Suppressor macrophage (primary cell): ENCODE data around the gene CRYGD.
"Not testable (repeated sequence)": the region's sequence is repeated elsewhere in the genome, so short reads cannot be mapped to it uniquely, and the experiment has no call there.

Experiments used
- DNase-seq, 4 experiments: peaks; one replicate each; pipeline ENCODE4 v3.0.0-alpha.2; 2020 to 2022
- total RNA-seq, 17 experiments: gene quantifications; one replicate each; lab custom pipeline; 2026; ENCODE audit warnings: mixed read lengths in 6 of 17, inconsistent platforms in 3 of 17; lab: John Stamatoyannopoulos, UW

The CRYGD gene
- 0 to 0.44 (median 0) reads per million in 17 experiments for total RNA-seq

DNA sequence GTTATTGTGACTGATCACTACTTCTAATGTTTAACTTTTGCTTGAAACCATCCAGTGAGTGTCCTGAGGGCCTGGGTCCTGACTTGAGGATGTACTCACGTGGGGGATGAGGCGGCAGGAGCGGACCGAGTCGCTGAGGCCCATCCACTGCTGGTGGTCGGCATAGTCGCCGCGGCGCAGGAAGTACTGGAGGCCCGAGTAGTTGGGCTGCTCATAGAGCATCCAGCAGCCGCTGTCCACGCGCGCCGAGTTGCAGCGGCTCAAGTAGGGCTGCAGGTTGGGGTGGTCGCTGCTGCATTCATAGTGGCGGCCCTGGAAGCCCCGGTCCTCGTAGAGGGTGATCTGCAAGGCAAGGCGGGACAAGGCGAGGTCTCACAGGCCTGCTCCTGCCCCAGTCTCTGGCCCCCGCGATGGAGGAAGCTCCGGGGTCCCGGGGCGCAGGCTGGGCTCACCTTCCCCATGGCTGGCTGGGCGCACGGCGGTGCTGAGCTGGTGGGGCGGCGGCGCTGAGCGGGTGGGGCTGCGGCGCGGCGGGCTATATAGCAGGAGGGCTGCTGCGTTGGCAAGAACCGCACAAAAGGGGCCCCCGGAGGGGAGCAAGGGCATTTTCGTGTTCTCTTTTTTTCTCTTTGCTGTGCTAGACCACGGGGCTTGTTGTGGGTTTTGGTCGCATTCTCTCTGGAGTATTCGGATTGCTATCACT is at the start of gene CRYGD:
CRYGD (minus strand) TSS at position 512 of the 703 bp plus-strand sequence; CDS start at position 461, 51 bp downstream.
- peak in 2 of 4 experiments; percentile 11 to 47 for DNase-seq

DNA sequence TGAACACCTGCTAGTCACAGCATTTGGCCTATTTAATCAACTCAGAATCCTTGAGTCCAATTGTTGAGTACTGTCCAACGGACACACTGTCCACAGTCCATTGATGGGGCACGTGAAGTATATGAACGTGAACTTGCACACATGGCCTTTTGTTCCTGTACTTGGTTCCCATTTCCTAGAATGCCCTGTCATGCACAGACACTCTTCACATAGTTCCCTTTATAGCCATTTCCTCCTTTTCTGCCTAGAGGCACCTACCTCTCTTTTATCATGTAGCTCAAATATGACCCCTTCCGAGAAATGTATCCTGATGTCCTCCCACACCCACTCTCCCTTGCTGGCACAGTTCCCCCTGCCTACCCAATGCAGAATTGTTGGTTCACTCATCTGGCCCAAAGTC is 47.8 kb upstream of the CRYGD start:
- DNase-seq = peak; percentile 74 to 93 (median 82)

DNA sequence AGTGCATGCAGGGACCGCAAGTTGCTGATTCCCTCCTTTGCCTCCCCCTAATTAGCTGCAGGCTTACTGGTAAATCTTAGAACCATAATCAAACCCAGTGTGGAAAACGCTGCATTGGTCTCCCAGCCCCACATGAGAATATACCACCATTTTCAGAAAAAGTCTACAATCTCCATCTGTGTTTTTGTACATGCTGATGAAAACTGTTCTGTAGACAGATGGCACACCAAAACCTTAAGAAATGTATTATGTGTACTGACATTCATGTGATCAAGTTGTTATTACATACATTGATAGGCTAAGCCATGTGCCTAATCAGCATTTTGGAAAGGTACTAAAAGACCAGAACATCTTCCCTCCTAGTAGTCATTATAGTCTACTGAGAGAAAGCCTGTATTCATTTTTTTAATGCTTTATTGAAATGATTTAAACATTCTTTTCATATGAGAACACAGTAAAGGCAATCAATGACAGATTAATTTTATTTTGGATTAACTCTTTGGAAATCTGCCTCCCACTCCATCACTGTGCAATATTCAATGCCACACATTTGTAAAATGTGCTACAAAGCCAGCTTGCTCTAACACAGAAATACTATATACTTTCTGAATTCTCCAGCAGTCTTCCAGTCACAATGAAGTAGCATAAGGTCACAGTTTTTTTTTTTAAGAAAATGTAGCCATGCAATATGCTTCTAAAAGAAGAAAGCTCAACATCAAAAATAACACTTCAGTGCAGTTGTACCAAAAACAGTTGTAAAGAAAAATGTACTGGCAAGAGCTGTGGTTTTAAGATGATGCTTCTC is 40.8 kb upstream of the CRYGD start:
- no peak for DNase-seq

DNA sequence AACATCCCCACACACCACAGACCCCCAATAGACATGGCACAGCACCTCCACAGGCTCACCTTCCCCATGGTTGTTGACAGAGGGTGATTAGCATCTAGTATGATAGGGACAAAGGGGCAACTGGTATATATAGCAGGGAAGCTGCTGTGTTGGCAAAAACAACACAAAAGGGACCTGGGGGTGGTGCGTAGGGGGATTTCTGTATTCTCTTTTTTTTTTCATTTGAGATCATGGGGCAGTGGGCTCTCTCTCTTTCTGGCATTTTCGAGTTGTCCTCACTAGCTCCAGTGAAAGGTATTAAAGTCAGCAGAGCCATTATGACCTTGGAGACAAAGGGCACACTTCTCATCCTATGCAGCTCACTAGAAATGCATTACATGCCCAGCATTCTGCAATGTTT is 39.2 kb upstream of the CRYGD start, which contains the start of gene CRYGA:
CRYGA (minus strand) TSS at position 101 of the 400 bp plus-strand sequence; CDS start at position 68, 33 bp downstream.
- no peak for DNase-seq

DNA sequence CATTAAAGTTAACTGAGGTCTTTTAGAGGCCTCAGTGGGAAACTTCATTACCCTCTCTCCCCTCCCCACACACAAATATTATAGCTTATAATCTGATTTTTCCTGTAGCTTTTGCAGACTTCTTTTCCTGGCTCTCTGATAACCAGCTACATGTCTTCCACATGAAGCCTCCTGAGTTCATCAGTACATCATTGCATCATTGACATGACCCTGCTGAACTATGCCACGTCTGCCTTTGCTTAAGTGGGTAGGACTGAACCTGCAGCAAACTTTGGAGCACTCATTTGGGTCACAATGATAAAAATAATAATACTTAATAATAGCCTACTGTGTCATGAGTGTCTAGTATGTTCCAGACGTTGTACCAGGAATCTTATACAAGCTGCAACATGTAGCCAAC is 32.1 kb upstream of the CRYGD start:
- DNase-seq = no peak

DNA sequence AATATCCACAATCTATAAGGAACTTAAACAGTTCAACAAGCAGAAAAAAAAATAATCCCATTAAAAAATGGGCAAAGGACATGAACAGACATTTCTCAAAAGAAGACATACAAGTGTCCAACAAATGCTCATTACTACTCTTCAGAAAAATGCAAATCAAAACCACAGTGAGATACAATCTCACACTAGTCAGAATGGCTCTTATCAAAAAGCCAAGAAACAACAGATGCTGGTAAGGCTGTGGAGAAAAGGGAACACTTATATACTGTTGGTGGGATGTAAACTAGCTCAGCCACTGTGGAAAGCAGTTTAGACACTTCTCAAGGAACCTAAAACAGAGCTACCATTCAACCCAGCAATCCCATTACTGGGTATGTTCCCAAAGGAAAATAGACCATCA is 28.8 kb upstream of the CRYGD start:
- DNase-seq = no peak

DNA sequence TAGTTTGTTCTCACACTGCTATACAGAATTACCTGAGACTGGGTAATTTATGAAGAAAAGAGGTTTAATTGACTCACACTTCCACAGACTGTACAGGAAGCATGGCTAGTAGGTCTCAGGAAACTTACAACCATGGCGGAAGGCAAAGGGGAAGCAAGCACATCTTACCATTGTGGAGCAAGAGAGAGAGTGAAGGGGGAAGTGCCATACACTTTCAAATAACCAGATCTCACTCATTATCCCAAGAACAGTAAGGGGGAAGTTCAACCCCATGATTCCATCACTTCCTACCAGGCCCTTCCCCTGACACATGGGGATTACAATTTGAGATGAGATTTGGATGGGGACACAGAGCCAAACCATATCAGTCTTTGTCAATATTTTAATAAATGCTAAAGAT is 26.6 kb upstream of the CRYGD start:
- DNase-seq = peak; percentile 49 to 74 (median 60)

DNA sequence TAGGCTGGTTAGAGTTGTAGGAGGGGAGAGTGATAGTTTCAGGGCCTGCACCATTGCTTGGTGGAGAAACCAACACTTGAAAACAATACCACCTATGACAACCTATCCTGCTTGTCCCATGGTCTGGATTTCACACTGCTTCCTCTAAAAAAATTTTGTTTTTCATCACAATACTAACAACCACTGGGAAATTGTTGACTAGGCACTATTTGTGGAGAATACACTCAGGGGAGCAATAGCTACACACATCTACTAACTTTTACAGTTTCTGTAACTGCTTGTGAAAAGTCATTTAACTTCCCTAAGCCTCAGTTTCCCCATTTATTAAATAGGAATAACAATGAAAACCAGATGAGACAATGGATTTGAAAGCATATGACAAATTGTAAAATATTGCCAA is 25.8 kb upstream of the CRYGD start:
- no peak for DNase-seq

DNA sequence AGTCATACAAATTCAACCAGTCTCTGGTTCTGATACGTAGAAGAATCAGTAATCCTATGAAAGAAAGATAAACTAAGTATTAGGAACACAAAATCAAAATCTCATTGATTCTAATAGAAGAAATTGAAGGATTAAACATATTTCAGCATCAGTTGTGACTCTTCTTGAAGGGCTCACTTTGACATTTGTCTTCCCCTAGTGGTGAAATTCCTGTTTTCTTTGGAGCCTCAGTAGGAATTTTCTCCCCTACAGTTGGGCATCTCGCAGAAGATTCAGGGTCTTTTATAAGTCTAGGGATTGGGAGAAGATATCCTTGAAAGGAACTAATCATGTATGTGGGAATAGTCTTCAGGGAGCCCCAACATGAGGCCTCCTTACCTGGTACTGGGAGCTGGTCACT is 24.5 kb upstream of the CRYGD start:
- DNase-seq = no peak

DNA sequence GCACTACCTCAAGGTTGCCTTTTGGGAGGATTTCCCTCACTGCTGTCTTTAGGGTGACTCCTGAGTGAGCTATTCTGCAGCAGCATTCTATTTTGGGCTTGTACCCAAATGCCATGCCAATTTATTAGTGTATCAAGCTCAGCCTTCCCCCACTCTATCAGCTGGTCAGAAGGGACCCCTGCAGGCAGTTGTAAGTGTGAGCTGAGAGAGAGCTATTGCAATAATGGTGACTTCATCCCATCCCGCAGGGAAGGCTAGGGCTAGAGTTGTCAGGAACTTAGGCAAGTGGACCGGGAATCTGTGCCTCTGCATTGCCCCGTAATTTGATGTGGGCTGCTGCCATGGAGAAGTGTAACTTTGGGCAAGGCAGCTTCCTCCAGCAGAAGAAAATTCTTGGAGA is 23.4 kb upstream of the CRYGD start:
- no peak for DNase-seq

DNA sequence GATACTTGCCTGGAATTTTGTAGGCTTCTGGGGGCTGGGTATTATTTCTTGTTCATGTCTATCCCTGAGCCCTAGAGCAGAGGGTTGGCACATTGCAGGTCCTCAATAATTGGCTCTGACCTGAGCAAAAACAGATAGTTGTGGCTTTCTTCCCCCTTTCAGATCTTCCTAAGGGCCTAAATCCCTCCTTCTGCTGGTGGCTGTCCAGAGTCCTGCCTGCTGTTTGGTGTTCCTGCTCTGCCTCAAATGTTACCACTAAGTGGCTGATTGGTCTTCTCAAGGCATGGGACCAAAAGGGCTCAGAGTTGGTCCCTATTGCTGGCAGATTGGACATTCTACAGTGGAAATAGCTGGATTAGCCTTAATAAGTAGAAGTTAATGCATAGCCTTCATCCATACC is 22.7 kb upstream of the CRYGD start:
- DNase-seq = no peak

DNA sequence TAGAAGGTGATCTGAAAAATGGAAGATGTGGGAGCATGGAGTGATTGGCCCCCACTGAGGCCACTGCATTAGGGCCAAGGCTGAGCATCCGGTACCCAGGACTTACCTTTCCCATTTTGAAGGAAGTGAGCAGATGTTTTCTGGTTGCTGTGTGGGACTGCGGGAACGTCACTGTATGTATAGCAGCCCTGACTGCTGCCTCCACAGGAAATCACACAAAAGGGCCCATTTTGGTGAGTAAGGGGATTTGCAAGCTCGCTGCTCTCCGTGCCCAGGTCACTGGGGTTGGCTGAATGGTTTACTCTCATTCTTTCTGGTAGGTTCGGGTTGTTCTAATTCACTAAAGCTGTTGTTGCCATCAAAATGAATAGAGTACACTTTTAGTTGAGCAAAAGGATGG is 21.7 kb upstream of the CRYGD start, which contains the start of gene CRYGB:
CRYGB (minus strand) TSS at position 153 of the 400 bp plus-strand sequence; CDS start at position 115, 38 bp downstream.
- no peak for DNase-seq

DNA sequence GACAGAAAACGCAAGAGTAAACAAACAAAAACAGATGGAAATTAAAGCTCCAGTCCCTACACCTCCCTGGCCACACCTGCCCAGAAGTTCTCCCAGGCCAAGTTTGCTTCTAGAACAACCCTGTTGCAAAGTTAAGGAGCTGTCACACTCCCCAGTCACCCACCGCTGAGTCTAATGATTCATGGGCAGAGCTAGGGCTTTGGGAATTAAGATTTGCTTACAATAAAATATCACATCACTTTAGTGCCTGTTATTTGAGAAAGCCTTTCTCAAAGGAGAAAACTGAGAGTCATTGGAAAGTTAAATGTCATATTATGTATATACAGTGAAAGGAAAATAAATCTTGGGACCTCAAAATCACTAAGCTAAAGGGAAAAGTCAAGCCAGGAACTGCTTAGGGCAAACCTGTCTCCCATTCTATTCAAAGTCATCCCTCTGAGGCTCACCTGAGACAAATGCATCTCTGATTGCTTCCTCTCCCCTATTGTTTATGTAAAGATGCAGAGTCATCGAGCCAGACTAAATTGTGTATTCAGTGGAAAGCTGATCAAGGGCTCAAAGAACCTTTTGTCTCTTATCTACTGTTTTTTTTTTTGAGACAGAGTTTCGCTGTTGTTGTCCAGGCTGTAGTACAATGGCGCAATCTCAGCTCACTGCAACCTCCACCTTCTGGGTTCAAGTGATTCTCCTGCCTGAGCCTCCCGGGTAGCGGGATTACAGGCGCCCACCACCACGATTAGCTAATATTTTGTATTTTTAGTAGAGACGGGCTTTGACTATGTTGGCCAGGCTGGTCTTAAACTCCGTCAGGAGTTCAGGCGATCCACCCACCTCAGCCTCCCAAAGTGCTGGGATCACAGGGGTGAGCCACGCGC is 18.8 kb upstream of the CRYGD start:
- DNase-seq = no peak

DNA sequence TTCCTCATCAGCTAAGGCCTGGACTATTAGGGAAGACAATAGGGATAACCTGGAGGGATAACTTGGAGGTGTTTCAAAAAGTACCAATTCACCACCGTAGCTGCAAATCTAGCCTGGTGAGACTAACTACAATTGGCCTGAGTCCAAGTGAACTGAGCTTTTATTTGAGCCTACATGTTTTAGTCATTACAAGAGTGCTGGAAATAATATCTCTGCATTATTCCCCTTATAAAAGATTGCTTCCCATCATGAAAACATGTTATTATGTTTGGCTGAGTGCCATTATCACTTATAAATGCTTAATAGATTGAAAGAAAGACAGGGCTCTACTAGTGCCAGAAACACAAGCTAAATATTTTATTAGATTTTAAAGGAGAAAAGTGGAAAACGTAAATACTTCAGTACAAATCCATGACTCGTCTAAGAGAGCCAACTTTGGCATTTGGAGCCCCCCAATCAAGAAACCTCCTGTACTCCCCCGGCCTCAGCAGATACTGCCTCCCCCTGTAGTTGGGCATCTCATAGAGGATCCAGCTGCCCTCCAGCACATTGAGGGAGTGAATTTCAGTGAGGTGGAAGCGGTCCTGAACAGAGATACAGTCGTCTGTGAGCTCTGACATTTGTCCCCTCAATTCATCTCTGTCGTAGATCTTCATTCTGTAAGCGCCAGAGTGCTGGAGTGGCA is 18.1 kb upstream of the CRYGD start:
- no peak for DNase-seq

DNA sequence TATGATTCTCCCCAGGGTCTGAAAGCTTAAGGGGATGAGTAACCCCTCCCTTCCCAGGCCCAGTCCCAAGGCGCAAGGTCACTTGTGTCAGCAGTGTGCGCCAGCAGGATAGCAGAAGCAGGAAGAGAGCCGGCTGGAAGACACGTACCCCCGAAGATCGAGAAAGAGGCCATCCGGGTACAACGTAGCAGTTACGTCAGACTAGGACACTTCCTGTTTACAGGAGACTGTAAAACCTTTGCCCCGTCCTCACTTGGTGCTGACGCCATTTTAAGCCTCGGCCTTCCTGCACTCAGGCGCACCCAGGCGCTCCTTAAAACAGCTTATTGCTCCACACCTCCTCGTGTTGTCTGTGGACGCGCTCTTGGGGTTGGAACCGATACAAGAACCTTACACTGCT is 15.1 kb upstream of the CRYGD start:
- DNase-seq = no peak

DNA sequence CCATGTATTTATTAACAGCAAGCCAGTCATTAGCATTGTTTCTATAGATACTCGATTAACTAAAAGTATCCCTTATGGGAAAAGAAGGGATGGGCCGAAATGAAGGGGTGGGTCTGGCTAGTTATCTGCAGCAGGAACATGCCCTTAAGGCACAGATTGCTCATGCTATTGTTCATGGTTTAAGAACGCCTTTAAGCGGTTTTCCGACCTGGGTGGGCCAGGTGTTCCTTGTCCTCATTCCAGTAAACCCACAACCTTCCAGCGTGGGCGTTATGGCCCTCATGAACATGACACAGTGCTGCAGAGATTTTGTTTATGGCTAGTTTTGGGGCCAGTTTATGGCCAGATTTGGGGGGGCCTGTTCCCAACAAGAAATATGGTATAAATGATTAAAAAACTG is 14.0 kb upstream of the CRYGD start:
- not testable (repeated sequence) for DNase-seq

DNA sequence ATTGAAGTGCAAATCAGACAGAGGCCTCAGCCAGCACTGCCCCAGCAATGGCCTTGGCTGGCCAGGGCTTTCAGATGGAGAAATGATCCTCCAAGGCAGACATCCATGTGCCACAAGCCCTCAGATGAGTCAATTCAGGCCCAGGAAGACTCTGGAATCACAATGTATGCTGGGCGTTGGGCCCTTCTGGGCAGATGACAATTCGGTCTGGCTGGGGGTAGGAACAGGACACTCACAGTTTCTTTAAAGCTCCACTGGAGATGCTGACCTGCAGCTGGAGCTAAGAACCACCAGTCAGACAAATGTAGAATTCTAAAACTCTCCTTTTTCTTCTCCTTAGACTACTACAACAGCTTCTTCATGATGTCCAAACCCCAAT is 12.4 kb upstream of the CRYGD start:
- DNase-seq = no peak

DNA sequence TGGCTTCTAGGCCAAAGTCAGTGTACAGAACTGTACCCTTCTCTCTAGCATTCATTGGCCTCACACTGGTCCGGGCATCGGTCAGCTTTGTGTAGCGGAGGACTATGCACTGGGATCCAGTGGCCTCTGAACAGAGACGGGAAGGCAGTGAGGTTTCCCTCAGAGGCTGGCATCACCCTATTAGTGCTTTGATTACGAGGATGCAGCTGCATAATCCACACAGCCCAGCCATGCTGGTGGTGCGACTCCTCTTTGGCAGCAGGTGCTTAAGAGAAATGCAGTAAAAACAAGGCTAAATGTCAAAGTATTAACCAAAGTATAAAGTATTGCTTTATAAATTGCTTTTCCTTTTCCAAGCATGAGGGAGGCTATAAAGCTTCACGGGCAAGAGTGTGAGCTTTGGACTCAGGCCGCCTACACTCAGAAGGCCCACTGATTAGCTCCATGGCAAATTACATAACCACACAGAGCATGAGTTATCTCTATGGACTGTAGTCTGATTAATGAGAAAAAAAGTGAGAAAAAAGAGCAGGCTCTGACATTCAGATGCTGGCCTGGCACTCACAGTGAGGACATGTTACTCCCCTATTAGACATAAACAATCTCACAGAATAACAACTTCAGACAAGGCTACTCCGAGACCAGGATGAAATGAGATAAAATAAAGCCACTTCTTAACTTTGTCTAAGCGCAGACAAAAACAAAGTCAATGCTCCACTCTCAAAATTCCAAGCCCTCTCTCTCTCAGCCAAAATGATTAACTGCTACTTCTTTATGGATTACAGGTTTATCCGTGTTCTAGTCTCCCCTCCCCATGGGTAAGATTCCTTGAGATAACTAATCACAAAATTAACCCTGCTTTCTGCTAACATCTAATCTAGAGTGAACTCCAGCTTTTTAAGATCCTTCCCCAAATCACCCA is 11.7 kb upstream of the CRYGD start:
- DNase-seq = no peak

DNA sequence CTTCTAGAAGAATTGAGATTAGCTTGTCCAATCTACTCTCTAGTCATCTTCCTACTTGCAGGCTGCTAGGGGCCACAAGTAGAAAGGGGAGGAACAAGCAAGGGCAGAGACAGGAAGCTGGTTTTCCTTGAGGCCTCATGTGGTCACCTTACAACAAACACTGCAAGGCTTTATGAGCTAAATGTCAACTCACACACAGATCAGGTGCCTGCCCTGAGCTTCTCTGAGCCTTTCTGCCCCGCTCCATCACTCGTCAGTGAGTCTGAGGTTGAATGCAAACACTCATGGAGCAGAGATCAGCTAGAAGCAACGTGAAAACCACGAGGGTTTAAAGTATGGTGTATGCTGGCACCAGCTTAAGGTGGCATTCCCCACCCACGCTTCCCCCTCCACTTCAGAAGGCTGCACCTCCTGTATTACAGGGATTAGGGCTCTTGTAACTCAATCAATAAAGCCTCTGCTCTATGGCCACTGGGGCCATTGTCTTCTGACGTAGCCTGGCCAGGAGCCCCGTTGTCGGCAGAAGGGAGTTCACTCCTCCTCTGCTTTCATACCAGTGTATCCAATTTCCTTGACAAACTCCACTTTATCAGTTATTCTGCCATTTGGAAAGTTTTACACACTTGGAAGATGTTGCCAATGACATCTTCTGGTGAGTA is 10.7 kb upstream of the CRYGD start:
- peak in 3 of 4 experiments; percentile 14 to 18 (median 17) for DNase-seq

DNA sequence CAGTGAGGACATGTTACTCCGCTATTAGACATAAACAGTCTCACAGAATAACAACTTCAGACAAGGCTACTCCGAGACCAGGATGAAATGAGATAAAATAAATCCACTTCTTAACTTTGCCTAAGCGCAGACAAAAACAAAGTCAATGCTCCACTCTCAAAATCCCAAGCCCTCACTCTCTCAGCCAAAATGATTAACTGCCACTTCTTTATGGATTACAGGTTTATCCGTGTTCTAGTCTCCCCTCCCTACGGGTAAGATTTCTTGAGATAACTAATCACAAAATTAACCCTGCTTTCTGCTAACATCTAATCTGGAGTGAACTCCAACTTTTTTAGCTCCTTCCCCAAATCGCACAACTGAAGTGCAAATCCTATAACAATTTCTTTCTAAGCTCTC is 6.4 kb upstream of the CRYGD start:
- no peak for DNase-seq
